Measurements from ENCODE around the gene ACTN3.

Gene ACTN3

DNA sequence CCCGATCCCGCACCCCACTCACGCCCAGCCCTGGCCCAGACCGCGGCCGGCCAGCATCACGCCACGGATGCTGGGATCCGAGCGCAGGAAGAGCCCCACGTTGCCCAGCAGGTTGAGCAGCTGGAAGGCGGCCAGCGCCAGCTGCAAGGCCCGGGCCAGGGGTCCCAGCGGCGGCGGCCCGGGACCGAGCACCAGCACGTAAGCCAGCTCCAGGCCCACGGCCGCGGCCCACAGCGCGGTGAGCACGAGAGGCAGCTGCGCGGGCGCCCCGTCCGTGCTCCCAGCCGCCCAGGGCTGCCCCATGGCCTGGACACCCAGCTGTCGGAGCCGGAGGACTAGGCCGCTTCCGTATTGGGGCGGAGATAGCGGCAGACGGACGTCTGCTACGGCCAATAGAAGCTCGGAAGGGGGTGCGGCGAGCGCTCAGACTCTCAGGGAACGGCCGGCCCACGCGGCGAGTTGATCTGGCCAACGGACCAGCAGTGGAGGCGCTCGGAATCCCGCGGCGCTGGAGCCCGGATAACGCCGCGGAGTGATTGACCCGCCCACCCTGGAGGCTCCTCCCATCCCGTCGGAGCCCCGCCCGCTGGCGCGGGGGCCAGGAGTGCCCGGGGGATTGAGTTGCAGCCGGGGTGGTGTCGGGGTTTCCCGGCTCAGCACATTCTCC lies 869 bp upstream of the ACTN3 start, which contains the start of gene ZDHHC24:
Gene ZDHHC24 (minus strand): TSS at position 348 of the 667 bp plus-strand sequence. CDS start 45 bp downstream, at position 303.
- DNase-seq (ENCODE audit: low spot score), result peak; percentile 97

DNA sequence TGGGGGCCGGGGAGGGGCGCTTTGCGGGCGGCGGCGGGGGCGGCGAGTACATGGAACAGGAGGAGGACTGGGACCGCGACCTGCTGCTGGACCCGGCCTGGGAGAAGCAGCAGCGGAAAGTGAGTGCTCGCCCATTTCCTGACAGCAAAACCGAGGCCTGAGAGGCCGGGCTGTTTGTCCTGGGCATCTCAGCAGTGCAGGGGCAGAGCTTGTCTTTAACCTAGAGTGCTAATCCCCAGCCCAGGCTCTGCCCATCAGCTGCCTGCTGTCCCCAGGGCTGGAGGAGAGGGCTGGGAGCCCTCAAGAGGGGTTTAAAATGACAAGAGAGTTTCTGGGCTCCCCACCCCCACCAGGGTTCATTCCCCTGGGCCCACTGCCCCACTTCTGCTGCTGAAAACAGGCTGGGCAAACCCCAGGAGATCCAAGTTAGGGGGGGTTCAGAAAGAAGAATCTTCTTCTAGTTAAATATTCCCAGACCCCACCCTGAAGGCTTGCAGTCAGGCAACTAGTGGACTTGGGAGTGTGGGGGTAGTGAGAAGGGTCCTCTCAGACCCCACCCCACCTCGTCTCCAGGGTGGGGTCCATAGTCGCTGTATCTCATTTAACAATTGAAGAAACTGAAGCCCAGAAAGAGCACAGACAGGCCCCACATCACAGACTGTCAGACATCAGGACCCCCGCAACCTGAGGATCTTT lies 411 bp downstream of the ACTN3 start:
- DNase-seq (ENCODE audit: low spot score), result no peak

DNA sequence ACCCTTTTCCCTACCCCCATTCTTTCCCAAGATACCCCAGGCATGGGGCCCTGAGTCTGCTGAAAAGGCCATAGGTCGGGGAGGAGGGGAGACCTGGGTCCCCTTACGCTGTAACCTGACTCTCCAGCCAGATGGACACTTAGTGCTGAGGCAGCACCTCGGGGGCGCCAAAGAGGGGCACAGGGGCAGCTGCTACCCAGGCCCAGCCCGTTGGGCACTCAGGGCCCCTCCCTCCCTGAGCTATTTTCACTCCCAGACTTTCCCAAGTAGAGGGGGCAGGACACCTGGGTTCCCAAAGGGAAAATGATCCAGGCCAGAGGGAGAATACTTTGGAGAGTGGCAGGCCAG lies 933 bp downstream of the ACTN3 start:
- no peak for DNase-seq (ENCODE audit: low spot score)

DNA sequence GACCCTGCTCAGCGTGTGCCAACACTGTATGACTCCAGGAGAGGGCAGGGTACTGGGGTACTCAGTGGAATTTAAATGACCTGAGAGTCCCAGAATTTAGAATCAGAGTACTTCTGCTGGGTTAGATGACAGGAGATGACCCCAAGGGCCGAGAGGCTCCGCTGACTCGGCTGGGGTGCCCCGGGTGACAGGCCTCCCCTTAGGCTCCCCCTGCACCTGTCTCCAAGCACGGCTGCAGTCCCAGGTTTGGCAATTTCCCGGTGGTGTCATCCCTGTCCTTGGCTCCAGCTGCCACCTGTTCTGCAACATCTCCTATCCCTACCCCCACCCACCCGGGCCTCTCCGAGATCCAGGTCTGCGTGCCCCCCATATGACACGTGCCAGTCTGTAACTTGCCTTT lies 1.3 kb downstream of the ACTN3 start:
- DNase-seq (ENCODE audit: low spot score), result no peak

DNA sequence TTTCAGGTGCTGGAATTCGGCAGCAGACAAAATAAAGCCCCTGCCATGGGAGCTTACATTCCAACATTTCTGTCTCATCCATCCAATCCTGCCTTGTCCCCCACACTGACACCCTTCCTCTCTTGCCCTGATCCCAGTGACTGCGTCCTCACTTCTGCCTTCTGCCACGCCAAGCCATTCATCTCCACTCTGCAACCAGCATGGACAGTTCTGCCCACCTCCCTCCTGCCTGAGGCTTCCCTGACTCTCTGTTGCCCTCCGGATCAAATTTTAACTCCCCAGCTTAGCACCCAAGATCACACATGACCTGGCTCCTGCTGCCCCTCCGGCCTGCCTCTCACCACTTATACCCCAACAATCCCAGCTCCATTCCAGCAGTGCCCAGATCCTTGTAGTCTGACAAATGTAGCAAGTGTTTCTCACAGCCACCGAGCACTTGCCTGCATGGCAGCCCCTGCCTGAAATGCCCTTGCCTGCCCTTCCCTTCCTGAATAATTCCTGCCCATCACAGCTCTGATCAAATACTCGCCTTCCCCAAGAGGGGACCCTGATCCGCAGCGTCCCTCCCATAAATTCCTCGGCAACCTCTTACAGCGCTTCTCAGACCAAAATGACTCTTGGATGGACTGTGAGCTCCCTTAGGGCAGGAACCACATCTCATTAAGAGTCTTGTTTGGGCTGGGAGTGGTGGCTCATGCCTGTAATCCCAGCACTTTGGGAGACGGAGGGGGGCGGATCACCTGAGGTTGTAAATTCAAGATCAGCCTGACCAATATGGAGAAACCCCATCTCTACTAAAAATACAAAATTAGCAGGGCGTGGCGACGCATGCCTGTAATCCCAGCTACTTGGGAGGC lies 2.3 kb downstream of the ACTN3 start:
- no peak for DNase-seq (ENCODE audit: low spot score)

DNA sequence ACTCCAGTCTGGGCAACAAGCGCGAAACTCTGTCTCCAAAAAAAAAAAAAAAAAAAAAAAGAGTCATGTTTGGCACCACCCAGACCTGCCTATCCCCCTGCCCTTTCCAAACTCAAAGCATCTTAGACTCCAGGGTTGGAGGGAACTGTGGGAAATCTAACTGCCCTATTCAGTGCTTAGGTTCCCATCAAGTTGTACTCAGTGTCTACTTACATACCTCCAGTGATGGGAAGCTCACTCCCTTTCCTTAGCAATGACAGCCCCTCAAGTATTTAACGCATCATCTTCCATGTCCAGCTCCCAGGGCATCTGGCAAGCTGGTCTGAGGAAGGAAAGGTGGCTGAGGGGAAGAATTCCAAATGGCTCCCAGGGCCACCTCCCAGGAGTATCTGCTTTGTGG lies 3.0 kb downstream of the ACTN3 start:
- DNase-seq (ENCODE audit: low spot score), result no peak

DNA sequence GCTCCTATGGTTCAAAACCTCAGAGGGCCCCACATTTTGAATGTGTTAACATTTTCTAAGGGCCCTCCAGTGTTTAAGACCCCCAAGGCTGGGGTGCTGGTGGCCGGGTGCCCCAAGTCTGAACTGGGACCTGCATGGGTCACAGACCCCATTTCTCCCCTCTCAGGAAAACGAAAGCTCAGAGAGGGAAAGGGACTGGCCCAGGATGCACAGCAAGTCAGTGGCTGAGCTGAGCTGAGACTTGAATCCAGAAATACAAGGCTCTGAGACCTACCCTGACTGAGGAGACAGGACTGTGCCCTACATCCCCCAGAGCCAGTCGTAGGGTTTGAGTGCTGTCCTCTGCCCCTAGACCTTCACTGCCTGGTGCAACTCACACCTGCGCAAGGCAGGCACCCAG lies 4.2 kb downstream of the ACTN3 start:
- DNase-seq (ENCODE audit: low spot score), result no peak

DNA sequence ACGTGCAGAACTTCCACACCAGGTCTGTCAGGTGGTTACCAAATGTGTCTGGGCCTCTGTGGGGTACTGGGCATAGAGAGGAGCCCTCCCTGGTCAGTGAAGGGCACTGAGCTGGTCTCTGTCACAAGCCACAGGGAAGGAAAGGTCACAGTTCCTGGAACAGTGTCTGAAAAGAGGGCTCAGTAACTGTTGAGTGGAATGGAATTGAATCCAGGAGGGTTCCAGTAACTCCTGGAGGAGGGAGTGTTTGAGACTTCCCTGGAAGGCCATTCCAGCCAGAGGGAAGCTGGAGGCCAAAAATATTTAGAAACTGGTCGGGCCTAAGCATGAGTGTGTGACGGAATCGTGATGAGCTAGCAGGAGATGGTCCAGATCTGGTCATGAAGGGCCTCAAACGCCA lies 7.9 kb downstream of the ACTN3 start:
- no peak for DNase-seq (ENCODE audit: low spot score)

DNA sequence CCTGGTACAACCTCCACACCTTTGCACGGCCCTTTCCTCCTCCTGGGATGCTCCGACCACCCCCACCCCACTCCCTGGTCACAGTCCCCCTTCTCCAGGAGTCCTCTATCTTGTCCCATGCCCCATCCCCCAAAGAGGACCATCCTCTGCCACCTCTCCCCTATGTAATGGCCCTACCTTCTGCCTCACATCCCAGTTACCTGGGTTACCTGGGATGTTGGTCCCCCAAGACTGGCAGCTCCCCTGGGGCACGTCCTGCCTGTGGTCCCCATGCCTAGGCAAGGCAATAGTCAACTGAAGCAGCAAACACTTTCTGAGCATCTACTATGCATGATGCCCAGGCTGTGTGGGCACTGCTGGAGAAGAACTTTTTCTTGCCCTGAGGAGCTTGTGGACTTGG lies 8.7 kb downstream of the ACTN3 start:
- DNase-seq (ENCODE audit: low spot score), result no peak

DNA sequence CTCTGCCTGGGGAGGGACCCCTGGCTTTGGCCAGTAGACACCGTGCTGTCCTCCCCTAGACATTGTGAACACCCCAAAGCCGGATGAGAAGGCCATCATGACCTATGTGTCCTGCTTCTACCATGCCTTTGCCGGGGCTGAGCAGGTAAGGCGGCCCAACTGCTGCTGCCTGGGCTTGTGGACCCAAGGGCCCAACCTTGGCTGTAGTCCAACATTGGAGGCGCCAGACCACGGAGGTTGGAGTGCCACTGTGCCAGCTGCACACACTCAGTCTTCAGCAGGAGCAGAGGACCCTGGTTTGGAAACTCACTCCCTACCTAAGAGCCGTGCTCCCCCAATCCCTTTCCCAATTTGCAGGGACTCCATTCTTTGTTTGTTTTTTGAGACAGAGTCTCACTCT lies 9.4 kb downstream of the ACTN3 start:
- DNase-seq (ENCODE audit: low spot score), result no peak

DNA sequence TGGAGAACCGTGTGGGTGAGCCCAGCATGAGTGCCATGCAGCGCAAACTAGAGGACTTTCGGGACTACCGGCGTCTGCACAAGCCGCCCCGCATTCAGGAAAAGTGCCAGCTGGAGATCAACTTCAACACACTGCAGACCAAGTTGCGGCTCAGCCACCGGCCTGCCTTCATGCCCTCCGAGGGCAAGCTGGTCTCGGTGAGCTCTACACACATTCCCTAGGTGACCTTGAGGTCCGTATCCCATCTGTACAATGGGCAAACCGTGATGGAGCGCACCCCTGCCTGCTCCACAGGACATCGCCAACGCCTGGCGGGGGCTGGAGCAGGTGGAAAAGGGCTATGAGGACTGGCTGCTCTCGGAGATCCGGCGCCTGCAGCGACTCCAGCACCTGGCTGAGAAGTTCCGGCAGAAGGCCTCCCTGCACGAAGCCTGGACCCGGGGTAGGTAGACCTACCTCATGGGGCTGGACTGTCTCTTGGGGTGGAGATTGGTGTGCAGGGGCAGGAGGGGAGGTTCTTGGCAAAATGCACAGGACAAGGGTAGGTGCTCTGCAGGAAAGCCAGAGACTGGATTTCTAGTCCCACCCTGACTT lies 11.1 kb downstream of the ACTN3 start:
- no peak for DNase-seq (ENCODE audit: low spot score)

DNA sequence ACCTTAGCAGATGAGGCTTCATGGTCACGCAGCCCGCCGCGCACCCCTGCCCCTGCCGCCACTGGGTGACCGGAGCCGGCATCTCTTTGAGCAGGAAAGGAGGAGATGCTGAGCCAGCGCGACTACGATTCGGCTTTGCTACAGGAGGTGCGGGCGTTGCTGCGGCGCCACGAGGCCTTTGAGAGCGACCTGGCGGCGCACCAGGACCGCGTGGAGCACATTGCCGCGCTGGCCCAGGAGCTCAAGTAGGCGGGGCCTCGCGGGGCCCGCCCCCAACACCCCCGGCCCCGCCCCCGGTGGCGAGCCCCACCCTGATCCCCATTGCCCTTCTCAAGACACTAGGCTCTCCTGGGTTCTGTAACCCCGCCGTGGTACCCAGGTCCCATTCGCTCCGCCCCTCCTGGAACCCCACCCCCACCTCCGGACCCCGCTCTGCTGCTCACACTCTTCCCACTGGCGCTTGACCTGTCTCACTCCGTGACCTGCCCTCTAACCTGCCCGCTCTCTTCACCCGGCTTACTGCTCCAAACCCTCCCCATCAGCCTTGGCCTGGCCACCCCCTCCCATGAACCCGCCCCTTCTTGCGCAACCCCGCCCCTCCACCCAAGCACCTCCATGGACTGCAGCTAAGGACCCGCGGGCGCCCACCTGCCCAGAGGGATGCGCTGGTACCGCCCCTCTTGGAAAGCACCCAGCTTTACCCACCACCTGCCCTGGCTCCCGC lies 12.6 kb downstream of the ACTN3 start:
- no peak for DNase-seq (ENCODE audit: low spot score)

DNA sequence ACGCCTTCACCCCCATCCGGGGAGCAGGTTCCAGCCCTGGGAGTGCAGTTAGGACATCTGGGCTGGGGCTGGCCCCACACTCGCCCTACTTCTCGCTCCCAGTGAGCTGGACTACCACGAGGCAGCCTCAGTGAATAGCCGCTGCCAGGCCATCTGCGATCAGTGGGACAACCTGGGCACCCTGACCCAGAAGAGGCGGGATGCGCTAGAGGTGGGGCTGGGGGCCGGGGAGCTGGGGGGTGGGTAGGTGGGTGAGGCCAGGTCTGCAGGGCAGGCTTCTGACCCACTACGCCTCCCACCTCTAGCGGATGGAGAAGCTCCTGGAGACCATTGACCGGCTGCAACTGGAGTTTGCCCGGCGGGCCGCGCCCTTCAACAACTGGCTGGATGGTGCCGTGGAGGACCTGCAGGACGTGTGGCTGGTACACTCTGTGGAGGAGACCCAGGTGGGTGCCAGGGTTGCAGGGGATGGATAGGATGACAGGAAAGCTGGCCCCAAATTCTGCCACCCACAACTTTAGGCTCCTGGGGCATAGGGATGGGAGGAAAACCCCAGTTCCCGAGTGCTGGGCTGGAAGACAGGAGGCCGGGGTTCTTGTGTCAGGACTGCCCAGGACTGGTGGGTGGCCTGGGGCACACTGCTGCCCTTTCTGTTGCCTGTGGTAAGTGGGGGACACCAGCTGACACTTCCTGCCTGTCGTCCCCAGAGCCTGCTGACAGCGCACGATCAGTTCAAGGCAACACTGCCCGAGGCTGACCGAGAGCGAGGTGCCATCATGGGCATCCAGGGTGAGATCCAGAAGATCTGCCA lies 13.4 kb downstream of the ACTN3 start:
- DNase-seq (ENCODE audit: low spot score), result no peak

DNA sequence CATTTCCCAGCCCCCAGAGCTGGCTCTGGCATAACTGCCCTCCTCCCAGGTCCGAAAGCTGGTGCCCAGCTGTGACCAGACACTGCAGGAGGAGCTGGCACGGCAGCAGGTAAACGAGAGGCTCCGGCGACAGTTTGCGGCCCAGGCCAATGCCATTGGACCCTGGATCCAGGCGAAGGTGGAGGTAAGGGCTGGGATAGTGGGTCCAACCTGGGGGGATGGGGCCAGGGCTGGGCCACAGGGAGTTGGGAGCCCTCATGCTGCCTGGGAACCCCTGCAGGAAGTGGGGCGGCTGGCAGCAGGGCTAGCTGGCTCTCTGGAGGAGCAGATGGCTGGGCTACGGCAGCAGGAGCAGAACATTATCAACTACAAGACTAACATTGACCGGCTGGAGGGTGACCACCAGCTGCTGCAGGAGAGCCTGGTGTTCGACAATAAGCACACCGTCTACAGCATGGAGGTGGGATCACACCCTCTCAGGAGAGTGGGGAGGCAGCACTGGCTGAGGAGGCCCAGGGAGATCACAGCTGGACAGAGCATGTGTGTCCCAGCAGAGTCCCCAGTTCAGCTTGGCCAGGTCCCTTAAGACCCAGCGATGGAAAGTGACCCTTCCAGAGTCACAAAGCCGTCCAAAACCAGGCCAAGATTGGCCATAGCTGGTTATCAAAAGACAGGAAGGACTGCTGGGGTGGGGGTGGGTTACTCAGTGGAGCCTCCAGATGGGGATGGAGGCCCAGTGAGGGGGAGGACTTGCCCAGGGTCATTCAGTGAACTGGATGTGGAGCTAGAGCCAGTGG lies 14.7 kb downstream of the ACTN3 start:
- DNase-seq (ENCODE audit: low spot score), result no peak

DNA sequence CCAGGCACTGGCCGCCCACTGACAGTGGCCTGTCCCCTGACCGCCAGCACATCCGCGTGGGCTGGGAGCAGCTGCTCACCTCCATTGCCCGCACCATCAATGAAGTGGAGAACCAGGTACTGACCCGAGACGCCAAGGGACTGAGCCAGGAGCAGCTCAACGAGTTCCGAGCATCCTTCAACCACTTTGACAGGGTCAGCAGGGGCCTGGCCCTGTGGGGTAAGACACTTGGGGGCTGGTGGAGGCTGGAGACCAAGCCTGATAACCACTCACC lies 15.2 kb downstream of the ACTN3 start:
- no peak for DNase-seq (ENCODE audit: low spot score)

DNA sequence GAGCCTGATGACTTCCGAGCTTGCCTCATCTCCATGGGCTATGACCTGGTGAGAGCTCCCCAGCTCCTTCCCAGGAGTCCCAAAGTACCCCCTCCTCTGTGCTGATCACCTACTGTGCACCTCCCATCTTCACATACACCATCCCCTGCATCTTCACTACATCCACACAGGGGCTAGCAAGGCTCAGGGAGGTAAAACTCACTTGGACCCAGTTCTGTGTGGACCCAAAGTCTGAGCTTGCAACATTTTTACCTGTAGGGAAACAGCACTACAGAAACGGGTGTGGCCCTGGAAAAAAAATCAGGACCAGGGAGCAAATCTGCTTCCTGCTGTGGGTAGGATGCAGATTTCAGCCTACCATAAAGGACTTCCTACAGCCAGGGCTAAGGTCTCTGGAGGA lies 15.6 kb downstream of the ACTN3 start:
- DNase-seq (ENCODE audit: low spot score), result no peak

DNA sequence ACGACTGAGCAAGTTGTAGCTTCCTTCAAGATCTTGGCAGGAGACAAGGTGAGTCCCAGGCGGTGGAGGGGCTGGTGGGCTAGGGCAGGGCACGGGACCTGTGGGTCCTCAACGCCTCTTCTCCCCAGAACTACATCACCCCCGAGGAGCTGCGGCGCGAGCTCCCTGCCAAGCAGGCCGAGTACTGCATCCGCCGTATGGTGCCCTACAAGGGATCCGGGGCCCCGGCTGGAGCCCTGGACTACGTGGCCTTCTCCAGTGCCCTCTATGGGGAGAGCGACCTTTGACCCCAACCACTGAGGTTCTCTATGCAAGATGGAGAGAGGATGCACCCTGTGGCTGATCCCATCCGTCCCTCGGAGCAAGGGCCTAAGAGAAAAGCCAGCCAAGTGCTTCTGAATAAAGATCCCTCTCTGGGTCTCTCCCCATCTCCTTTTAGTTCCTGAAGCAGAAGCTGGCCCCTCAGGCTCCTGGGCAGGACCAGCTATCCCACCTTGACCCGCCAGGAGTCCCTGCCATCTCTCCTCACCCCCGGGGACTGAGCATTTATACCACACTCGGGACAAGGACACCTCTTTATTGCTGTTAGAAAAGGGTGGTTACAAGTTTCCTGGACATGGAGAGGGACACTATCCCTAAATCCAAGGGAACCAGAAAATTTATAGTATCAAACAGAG lies 16.3 kb downstream of the ACTN3 start:
- no peak for DNase-seq (ENCODE audit: low spot score)

DNA sequence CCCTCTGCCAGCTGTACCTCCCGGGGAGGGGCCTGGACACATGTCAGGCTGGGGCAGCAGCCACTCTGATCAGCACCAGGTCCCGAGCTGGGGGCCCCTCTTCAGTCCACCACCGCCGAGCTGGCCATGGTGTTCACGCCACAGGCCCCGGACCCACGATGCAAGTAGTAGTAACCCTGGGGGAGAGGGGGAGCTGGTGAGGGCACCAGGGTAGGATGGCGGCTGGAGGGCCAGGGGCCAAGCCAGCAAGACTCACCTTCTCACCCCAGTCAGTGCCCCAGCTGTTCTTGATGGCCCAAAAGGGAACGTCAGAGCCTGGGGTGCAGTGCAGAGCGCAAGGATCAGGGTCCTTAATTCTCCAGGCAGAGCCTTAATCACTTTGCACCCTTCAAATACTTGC lies 17.1 kb downstream of the ACTN3 start:
- DNase-seq (ENCODE audit: low spot score), result no peak

DNA sequence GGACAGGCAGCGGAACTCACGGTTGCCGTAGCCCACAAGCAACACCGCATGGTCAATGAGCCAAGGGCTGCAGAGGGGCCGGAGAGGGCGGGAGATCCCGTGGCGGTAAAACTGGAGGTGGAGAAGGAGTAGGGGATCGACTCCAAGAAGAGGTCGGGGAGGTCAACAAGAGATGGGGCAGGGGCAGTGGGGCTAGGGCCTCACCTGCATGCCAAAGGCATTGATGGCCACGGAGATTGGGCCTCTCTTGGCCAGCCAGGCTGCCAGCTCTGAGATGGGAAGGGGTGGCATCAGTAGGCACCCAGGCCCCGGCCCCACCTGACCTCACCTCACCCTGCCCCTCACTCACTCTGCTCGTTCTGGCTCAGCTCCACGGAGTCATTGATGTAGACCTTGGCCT lies 17.8 kb downstream of the ACTN3 start:
- DNase-seq (ENCODE audit: low spot score), result no peak

DNA sequence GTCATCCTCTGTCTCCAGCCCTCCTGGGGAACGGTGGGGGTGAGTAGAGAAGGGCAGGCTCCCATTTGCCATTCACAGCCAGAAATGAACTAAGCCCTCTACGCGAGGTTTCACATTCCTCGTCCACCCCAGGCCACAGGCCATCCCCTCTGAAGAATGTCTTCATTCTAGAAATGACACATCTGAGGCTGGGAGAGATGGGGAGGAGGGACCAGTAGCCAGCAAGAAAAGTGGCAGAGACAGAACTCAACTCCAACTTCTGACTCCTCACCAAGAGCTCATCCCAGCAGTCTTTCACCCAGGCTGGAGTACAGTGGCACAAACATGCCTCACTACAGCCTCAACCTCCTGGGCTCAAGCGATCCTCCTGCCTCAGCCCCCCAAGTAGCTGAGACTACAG lies 18.3 kb downstream of the ACTN3 start:
- DNase-seq (ENCODE audit: low spot score), result no peak
